Stimulated activated CD4-positive, alpha-beta T cell treated with anti-CD3 and anti-CD28 coated beads, TNF-alpha, amount 100 ng/mL, for 48 hours (primary cell): ENCODE measurements around the gene MICAL2.

Experiments used
- DNase-seq, 3 donors: peaks; one replicate each; pipeline ENCODE4 v3.0.0-alpha.2; 2020; ENCODE audit warnings: low read depth in 3 of 3

Gene MICAL2

DNA sequence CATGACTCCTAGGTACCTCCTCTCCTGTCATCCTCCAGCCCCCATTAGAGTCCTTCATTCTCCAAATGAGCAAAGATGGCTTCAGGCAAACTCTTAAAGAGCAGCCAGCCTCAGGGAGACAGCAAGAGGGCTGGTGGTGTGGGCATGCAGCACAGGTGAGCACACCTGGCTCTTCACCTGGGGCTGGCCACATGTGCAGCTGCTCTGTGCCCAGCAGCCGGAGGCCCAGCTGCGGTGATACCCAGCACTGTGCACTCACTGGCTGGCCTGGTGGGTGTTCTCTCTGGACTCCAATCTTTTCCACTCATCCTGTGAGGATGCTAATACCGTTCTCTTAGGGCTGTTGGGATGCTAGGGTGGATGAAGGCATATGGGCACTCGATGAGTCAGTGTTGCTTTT lies 160.9 kb downstream of the MICAL2 start:
- no peak for DNase-seq

DNA sequence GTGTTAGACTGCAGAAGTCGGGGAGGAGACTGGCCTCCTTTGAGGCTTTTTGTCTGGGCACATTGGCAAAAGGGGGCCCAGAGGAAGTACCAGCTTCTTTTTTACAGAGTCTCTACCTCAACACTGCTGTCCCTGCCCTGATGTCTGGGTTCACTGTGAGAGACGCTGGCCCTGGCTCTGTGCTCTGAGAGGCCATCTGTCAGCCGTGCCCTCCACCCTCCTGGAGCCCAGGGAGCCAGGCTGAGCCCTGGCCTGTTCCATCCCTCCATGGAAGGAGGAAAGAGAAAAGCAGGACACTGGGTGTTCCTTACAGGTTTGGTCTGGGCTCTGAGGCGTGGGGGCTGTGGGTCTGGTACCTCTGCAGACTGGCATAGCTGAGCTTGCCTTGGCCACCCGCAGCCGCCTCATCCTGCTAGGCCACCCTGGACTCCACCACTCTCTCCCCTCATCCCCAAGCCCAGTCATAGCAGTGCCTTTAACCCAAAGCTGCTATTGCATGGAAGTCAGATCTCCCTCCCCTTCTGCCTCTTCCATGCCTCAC lies 161.5 kb downstream of the MICAL2 start:
- DNase-seq = no peak

DNA sequence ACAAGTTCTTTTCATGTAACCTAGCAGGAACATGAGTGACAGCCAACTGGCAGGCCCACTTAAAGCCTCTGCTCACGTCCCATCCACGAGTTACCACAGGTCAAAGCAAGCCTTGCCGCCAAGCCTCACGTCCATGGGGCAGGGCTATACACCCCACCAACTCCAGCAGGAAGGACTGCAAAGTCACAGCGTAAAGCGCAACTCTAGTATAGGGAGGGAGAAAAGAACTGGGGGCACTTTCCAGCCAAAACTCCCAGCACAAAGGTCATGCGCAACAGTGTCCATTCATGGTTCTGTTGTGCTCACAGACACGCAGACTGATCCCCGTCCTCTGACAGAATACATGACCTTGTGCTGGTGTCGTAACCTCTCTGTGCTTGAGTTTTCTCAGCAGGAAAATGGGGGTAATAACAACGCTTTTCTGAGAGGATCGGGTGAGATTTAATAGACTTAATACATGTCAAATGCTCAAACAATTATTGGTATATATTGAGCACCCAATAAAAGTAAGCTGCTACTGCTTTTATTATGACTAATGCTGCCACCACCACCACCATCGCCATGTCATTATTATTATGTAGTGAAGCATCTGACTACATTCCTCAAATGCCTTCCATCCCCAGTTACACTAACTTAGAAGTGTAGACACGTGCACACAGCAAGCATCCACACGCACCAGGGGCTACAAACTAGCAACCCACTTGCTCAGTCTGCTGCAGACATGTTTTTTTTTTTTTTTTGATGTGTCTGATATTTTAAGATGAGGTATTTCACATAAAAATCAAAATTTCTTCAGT lies 162.6 kb downstream of the MICAL2 start:
- no peak for DNase-seq

DNA sequence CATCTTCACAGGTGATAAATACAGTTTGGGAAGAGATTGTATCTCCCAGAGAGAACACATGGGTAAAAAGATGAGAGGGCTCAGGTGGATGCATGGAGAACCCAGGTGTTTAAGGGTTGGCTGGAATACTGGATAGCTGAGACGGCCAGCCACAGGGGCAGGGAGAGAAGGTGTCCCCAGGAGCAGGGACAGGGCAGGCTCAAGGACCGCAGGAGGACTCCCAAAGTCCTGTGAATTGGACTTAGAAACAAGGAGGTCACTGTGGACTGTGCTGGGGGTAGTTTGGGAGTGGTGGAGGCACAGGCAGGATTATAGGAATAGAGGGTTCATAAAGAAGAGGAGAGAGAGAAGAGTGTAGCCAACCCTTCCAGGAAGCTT lies 163.2 kb downstream of the MICAL2 start:
- DNase-seq = no peak

DNA sequence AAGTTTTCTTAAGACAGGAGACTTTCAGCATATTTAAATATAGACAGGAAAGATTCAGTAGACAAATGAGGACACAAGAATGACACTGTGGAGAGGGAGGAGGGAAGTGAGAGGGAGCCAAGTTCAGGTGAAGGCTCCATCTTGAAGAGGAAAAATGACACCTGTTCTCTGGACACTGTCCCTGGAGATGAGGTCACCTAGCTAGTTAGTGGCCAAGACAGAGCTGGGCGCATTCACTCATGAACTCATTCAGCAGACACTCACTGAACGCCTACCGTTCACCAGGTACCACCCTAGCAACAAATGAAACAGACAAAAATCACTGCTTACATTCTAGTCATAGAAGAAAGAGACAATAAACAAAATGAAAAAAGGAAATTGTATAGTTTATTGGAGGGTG lies 163.7 kb downstream of the MICAL2 start:
- DNase-seq = no peak

DNA sequence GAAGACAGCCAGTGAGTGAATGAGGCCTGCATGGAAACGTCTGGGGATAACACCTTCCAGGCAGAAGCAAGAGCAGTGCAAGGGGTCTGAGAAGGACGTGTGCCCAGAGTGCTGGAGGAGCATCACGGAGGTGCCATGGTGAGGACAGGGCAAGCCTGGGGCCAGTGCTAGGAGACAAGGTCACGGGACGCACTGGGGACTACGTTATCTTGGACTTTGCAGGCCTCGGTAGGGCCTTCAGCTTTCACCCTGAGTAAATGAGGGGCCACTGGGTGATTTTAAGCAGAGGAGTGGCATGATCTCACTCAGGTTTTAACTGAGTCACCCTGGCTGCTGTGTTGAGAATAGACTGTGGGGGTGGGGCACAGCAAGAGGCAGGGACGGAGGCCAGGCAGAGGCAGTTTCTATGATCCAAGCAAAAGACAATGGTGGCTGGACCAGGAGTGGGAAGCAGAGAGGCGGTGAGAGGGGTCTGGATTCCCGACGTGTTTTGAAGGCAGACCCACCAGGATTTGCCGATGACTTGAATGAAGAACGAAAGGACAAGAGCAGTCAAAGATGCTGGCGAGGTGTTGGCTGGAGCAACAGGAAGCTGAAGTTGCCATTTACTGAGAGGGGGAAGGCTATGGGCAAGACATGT lies 164.3 kb downstream of the MICAL2 start:
- no peak for DNase-seq

DNA sequence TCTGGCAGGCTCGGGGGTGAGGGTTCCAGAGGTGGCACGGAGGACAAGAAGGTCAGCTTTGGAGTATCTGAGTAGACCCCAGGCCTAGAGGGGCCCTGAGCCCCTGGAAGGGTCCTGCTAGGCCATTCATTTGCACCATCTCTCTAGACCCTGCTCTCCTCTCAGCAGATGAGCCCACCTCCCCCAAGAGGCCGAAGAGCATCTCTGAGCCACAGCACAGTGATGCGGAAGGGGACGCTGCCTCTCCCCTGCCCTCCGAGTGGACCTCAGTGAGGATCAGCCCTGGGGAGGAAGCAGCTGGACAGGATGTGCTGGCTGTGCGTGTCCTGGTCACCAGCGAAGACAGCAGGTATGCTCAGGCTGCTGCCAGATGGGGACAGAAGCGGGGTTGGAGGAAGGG lies 165.4 kb downstream of the MICAL2 start:
- DNase-seq = no peak

DNA sequence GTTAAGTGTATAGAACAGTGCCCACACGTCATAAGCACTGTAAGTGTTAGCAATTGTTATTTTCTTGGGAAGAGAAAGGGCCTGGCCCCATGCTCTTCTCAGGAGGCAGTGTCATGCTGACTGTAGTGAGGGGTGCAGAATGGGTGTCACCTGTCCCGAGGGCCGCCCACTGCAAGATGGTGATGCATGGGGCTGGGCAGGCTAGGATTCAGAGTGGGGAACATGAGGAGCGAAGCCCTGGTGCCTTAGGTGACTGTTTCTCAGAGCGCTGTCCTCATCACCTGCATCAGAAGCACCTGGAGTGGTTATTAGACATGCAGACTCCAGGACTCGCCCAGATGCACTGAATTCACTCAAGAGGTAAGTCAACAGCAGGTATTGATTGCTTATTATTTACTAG lies 166.0 kb downstream of the MICAL2 start:
- DNase-seq = no peak

DNA sequence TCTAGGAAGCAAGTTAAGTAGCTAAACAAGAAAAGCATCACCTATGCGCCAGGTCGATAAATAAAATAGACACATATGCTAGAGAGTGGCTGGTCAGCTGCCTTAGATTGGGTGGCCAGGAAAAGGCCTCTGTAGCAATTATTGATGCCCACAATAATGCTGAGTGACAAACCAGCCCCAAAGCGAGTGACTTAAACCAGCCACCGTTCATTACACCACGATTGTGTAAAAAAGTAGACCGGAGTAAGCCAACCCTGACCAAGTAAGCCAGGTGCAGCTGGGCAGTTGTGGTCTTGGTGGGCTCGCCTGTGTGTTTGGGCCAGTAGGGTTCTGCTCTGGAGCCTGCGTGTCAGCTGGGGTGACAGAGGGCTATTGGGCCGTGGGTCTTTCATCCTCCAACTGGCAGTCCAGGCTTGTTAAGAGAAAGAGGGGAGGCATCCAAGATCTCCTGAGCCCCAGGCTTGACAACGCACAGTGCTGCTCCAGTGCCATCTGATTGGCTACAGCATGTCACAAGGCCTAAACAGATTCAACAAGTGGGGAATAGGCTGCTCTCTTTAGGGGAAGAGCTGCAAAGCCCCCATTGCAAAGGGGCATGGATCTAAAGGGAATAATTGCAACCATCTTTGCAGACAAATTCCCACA lies 166.6 kb downstream of the MICAL2 start:
- no peak for DNase-seq

DNA sequence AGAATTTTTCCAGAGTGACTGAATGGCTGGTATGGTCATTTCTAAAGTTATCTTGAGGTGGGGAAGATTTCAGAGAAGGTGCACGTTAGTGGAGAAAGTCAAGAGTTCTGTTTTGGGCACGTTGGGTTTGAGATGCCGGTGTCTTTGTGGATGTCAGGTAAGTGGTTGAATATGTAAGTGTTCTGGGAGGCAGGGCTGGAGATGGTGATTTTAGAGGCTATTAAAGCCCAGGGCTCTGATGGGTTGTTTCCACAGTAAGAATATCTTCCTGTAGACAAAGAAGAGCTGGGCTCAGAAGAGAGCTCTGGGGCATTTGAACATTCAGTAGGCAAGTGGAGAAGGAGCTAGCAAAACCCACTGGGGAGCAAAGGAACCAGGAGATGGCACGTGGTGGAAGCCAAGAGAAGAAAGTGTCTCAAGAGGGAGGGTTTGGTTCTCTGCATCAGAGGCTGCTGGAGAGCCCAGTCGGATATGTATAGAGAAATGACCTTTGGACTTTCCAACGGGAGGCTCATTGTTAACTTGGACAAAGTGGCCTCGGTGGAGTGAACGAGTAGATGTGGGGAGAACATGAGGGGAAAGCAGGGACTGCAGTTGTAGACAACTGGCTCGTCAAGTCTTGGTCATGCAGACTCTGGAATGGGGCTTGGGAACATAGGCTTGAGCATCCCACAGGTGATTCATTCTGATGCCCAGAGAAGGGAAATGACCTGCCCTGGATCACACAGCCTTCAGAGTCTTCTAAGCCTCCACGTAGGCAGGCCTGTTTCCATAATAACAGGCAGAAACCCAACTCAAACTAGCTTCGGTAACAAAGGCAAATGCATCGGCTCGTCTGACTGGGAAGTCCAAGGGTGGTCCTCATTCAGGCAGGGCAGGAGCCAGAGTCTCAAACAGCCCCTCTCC lies 168.6 kb downstream of the MICAL2 start:
- DNase-seq = no peak

DNA sequence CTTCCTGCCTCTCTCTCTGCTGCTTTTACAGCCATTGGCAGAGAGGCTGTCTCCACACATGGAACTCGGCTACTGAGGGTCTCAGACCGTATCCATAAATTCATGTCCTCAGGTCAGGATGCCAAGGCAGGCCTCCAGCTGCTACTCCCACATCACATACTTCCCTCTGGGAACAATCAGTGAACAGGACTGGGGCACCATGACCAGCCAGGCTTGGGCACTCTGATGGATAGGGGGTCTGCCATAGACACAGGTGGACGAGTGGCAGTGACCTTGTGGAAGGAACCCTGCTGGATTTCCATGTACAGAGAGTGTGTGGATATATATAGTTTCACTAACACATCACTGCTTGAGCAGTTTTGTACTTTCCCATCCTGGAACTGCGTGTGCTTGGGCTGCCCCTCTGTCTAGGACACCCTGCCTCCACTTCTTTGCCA lies 169.3 kb downstream of the MICAL2 start:
- DNase-seq = no peak

DNA sequence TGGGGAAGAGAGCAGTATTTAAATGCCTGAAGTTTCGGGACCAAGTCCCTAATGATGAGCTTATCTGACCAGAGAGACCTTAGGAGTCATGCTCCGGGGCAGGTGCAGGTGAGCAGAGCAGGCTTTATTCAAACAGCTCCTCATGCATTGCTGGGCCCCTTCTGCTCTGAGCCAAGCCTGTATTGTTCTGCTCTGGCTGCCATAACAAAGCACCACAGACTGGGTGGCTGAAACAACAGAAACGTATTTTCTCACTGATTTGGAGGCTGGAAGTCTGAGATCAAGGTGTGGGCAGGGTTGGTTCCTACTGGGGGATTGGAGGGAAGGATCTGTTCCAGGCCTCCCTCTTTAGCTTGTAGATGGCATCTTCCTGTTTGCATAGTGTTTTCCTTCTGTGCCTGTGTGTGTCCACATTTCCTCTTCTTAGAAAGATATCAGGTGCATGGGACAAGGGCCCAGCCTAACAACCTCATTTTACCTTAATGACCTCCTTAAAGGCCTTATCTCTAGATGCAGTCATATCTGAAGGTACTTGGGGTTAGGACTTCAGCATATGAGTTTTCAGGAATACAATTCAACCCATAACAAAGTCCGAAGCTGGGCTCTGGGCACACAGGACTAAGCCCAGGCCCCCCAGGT lies 169.9 kb downstream of the MICAL2 start:
- DNase-seq = no peak

DNA sequence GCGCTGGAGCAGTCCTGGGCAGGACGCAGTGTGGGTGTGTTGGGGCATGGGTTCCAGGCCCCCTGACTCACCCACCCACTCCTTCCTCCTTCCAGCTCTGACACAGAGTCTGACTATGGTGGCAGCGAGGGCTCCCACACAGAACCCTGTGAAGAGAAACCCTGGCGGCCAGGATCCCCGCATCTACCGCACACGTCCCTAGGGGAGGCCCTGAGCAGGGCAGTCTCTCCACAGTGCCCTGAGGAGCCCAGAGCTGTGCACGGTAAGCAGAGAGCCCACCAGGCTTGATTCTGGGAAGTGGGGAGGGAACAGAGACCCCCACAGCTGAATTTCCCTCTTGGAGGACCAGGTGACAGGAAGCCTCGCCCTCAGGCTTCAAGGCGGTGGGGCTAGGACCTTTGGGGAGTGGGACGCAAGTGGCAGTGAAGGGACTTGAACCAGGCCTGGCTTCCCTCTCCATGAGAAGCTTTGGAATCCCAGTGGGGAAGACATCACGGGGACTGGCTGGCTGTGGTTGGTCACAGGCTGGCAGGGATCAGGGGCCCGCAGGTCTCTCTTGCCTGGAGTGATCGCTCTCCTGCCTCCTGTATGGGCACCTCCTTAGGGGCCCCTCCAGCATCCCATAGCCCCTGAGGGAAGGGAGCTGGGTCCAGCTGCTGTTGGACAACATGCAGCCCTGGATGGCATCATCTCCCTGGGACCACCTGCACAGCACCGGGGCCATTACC lies 170.6 kb downstream of the MICAL2 start:
- no peak for DNase-seq

DNA sequence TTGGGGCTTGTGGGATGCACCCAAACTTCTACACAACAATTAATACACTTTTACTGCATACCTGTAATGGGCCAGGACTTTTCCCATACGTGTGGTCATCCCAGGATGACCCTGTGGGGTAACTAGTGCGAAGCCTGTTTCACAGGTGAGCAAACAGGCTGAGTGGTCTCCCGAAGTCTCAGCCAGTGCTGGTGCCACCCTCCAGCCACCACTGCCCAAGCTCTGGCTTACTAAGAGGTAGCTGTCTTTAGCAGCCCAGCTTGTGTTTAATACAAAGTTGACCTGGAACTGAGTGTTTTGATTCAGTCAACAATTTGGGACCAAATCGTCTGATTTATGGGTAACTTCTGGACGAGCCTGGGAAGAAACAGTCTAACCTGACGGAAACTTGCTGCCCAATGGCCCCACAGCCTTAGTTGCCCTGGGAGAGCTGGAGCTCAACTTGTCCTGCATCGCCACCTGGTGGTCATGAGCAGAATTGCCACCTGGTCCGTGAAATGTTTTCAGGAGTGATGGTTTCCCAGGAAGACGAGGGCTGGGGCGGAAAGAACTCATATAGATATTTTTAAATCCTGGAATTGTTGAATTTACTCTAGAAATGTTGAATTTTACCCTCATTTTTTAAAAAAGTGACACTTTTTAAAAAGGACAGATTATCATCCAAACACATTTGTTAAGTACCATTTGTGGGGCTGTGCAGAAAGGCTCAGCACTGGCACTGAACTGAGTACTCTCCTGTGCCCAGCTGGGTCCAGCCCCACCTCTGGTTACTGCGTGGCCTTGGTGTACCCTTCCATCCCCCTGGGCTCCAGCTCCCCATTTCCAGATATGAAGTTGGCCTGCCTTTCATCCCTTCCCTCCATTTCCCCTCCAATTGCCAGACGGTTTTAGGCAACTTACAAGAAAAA lies 171.4 kb downstream of the MICAL2 start:
- DNase-seq = peak; percentile 63 to 74 (median 67)

DNA sequence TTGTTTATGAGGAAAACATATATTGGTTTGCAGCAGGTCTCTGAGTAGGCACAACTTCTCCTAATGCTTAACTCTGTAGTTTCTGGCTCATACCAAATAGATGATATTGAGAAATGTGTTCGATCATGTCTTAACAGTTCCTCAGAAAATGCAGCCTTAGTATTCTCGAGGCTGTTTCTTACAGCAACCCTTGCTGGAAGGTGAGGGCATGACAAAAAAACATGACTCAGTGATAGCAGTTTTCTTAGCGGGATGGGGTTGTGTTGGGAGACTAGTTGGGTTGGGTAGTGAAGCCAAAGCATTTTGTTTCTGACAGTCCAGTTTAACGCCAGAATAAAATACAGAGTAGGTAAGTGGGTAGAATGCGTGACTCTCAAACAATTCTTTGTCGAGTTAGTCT lies 172.3 kb downstream of the MICAL2 start:
- no peak for DNase-seq

DNA sequence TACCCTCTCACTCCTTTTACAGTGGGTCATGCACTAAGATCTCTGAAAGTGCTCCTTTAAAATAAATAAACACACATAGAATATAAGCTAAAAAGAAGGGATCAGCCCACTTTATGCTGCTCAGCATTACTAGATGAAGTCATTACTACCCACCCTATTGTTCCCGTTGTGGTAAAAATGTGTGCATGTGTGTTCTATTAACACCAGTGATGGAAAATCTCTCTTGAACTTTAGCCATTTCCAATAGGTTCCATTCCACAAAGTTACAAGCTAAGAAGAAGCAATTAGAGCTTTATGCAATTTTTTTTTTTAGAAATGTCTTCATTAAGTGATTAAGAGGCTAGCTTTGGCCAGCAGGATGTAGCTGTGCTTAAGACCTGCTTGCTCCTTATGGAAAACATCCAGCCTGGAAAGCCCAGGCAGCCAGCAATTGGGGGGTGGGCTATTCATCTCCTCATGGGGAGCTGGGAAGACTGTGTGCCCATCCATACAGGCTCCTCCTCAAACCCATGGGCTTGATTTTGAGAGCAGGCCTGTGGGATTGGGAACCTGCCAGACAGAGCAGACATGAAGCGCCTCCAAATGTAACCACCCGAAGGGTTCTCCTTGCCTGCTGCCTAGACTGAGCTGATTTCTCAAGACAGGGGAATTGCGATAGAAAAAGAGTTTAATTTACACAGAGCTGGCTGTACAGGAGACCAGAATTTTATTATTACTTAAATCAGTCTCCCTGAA lies 174.1 kb downstream of the MICAL2 start:
- no peak for DNase-seq

DNA sequence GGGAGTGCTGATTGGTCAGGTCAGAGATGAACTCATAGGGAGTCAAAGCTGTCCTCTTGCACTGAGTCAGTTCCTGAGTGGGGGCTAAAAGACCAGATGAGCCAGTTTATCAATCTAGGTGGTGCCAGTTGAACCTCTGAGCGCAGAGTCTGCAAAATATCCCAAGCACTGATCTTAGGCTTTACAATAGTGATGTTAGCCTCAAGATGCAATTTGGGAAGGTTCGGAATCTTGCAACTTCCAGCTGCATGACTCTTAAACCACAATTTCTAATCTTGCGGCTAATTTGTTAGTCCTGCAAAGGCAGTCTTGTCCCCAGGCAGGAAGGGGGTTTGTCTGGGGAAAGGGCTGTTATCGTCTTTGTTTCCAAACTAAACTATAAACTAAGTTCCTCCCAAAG lies 174.7 kb downstream of the MICAL2 start:
- DNase-seq = no peak

DNA sequence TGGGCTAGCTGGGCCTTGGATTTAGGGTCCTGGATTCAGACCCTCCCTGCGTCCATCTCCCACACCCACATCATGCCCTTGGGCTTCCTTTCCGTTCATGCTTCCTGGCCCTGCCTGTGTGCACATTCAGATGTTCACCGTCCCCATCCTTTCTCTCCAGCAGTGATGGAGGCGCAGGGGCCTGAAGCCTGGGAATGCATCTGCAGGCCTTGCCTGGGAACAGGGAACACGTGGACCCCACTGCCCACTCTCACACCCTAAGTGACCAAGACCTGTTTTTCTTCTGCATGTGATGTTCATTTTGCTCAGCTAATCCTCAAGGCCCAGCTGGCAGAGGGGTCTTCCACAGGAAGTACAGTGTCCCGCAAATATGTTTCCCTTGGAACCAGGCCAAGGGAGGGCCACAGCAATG lies 175.4 kb downstream of the MICAL2 start:
- DNase-seq = no peak

DNA sequence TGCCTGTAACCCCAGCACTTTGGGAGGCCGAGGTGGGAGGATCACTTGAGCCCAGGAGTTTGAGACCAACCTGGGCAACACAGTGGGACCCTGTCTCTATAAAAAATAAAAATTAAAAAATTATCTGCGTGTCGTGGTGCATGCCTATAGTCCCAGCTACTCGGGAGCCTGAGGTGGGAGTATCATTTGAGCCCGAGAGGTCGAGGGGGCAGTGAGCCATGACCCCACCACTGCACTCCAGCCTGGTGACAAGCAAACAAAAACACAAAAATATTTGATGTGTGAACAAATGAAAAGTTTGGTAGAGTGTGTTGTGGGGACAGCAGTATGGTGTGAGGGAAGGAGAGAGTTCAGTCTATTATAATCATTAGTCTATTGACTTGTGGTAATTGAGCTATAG lies 176.2 kb downstream of the MICAL2 start:
- no peak for DNase-seq
